Activated naive CD4-positive, alpha-beta T cell treated with anti-CD3 and anti-CD28 coated beads, Interleukin-2, amount 50 U/mL, for 72 hours (primary cell): ENCODE results near the gene NID1. TPM values are rescaled to one million over a fixed set of nuclear protein-coding genes. Genes with fewer than 3 reads are reported as not detected.
A peak's percentile ranks its signal among the peaks of the same experiment; 100 is the strongest.

Experiments
- ATAC-seq, 2 donors: fragments of 150-1000 bp; cut with Tn5 transposase; 2 replicates each; pipeline ENCODE4 v1.10.0; 2021; ENCODE audit warnings: mild to moderate bottlenecking in 2 of 2, moderate library complexity in 2 of 2
- DNase-seq, 2 donors: peaks; one replicate each; pipeline ENCODE4 v3.0.0; 2021 to 2022; ENCODE audit warnings: low spot score in 2 of 2
- H3K27ac Mint-ChIP-seq, 2 donors: one replicate each; pipeline ENCODE4 v1.8.0; 2022; ENCODE audit warnings: mild to moderate bottlenecking in 2 of 2, mixed read lengths in 2 of 2
- H3K36me3 Mint-ChIP-seq, 2 donors: one replicate each; pipeline ENCODE4 v1.8.0; 2022; ENCODE audit warnings: mixed read lengths in 2 of 2
- H3K9me3 Mint-ChIP-seq, 2 donors: one replicate each; pipeline ENCODE4 v1.8.0; 2022; ENCODE audit warnings: mixed read lengths in 2 of 2
- total RNA-seq, 2 donors: library from RNA; stranded (reverse); gene quantifications; one replicate each; pipeline ENCODE4 v1.2.3, GENCODE V29; 2022

The NID1 gene
- total RNA-seq, 2 donors from 2014 or later, result 0.70 TPM; not detected in 1

DNA sequence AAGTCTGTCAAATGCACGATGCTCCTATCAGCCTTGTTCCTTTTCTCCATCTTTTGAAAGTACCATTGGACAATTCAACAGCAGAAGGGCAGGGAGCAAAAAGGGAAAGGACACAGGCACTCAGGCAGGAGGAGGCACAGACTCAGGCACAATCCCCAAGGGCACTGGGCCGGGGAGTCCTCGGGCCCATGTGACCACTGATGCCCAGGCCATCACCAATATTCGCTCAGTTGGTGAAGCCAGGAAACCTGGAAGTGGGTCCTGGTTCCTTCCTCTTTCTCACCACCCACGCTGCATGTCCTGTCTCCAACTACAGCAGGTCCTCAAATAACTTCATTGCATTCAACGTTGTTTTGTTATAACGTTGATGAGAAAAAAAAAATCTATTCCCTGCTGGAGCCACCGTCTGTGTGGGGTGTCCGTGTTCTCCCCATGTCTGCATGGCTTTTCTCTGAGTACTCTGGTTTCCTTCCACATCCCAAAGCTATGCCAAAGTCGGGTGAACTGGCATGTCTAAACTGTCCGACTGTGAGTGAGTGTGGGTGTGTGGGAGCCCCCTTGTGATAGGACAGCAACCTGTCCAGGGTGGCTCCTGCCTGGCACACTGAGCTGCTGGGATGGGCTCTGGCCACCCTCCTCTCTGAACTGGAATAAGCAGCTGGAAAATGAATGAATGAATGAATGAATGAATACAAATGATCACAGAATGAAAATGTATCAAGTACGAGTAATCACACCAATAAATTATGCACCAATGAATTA, 12.5 kb downstream of the NID1 start:
- ATAC-seq, result no peak
- no peak overlapping the region for H3K27ac Mint-ChIP-seq
- H3K9me3 Mint-ChIP-seq, result peaks cover 0 to 4% of the 10 kb centered on the region in 2 donors
- H3K36me3 Mint-ChIP-seq, result no peaks in the 10 kb centered on the region
- no peak for DNase-seq

DNA sequence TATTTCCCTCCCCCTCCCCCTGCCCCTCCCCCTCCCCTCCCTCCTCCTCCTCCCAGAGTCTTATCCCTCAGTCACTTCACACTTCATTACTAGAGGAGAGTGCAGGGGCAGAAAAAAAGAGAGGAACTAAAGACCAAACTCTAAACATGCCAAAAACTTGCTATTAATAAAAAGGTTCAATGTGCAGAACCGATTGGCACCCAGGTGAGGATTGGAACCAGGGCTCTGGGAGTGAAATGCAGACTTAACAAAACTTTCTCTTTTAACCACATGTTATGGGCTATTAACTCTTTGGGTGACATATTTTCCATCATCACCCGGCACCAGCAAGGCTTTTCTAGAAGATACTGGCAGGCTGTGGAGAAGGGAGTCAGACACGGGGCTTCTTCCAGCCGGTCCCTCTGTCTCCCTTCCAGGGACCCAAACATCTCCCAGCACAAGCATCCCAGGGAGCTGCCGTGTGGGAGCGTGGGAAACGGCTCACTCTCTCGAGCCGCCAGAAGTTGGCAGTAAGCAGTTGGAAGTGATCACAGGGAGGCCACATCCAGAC, 13.6 kb downstream of the NID1 start:
- no peak for DNase-seq
- Mint-ChIP-seq H3K27ac (no peak overlapping the region), H3K36me3 (no peaks in the 10 kb centered on the region), H3K9me3 (peaks cover 0 to 4% of the 10 kb centered on the region in 2 donors)
- no peak for ATAC-seq

DNA sequence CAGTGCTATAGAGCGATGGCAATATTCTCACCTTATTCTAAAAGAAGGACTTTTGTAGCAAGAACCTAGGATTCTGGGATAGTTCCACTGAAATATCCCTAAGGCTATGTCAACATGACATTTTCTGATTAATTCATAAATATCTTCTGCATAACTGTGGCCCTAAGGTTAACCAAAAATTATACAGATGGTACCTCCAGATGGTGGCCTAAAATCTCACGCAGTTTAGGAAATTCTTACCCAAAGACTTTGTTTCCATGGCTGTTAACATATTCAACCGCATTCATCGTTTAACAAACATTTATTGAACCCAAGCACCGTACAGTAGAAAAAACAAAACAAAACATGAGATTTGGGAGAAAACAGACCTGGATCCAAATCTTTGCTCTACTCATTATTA, 19.1 kb downstream of the NID1 start:
- DNase-seq, result no peak
- H3K27ac Mint-ChIP-seq, result no peak overlapping the region
- ATAC-seq, result no peak
- no peaks in the 10 kb centered on the region for H3K9me3 Mint-ChIP-seq
- H3K36me3 Mint-ChIP-seq, result peaks cover 0 to 9% of the 10 kb centered on the region in 2 donors

DNA sequence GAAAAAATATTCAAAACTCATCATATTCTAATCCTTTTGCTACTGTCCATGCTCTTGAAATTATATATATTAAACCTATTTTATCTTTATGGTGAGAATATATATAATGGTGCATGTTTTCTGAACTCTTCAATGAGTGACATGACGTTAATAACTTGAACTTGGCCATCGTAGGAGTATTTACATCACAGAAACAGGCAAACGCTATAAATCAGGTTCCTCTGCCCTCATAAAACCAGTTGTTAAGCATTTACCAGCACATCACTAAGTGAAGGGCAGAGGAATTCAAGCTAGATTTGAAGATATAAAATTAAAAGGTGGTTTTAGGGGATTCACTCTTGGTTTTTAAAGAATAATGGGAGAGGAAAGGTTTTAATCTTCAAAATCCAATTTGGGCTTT, 20.5 kb downstream of the NID1 start:
- Mint-ChIP-seq H3K27ac (no peak overlapping the region), H3K9me3 (no peaks in the 10 kb centered on the region), H3K36me3 (peaks cover 0 to 9% of the 10 kb centered on the region in 2 donors)
- ATAC-seq, result no peak
- no peak for DNase-seq

DNA sequence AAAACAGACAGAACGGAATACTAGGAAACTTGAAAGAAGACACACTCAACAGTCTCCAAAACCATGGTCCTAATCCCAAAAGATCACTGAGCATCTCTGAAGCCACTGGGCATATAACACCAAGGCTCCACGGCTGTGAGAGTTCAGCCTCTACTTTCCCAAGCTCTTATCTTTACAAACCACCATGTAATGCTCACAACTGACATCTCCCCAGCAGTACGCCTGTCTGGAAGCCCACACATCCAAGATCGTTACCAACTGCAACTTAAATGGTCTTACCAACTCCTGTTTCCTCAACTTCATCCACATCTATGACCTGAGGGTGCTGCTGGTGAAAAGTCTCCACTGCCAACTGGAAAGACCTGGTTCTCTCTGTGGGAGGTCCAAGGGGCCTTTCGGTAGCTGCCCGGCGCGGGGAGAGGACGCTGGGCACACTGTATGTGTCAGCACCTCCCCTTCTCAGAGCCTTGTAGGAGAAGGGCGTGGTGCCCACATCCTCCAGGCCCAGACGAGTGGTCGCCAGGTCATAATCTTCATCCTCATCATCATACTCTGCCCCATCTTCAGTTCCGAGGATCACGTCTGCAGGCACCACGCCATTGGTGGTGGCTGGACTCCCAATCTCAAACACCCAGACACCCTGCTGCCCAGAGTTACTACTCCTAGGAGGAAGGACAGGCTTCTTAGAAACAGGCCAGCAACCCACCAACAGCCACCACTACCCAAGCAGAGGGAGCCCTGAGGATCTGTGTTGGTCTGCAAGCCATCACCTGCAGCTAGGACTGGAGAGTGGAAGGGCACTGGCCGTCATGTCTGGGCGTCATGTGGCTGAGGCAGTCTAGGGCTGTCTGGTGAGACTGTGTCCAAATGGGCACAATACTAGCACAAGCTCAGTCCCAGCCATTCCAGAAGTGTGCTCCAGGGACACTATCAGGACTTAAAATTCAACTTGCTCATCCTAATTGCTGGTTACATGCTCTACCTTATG, 23.0 kb downstream of the NID1 start:
- Mint-ChIP-seq H3K9me3 (no peaks in the 10 kb centered on the region), H3K36me3 (peaks cover 0 to 9% of the 10 kb centered on the region in 2 donors), H3K27ac (no peak overlapping the region)
- ATAC-seq (no peak), DNase-seq (no peak)

DNA sequence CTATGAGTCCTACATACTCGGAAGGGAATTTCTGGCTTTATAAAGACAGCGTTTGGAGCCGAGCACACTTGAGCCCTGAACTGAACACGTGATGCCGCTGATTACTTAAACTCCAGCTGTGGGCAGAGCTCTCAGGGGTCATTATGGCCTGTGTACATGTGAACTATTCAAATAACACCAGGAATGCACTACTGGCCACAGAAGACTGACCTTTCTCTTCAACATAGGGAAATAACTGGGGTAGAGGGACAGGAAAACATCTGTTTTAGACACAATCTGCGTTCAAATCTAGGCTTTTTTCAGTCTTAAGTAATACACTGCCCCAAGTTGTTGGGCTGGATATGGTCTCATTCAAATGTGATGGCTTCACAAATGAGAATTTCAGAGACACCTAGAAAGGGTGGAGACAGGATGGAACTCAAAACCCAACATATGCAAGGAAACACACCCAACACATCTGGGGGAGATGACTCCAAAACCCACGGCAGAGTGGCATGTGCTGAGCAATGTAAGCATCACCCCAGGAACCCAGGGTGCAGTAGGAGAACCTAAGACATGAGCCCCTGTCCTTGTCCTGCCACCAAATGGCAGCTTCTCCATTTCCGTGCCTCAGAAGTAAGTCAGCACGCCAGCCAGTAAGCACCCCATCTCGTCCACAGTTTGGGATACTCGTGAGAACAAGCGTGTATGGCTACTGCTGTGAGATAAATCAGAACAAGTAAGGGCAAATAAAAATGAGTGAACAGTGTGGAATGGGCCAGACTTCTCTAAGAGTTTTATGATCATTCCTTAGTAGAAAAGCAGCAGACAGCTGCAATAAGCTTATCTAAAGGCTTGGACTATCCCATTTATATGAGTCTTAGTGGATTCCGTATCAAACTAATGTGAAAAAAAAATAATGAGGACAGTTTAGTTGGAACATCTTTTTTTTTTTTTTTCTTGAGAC, 24.9 kb downstream of the NID1 start:
- Mint-ChIP-seq H3K36me3 (peaks cover 0 to 9% of the 10 kb centered on the region in 2 donors), H3K9me3 (no peaks in the 10 kb centered on the region), H3K27ac (no peak overlapping the region)
- ATAC-seq (no peak), DNase-seq (no peak)

DNA sequence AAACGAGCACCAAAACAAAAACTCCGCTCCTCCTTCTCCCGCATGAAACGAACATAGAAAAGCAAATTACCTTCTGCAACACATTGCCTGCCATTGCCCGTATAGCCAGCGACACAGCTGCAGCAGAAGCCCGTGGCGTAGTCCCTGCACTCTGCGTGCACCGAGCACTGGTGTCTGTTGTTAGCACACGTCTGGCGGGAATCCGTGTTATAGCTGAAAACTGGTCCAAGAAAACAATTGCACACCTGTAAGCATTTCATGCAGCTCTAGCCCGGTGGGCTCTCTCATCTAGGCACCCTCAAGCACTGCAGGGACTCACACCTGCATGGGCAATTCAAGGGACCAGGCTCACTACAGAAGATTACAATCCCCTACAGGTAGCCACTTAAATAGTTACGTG, 26.9 kb downstream of the NID1 start:
- H3K27ac Mint-ChIP-seq, result no peak overlapping the region

DNA sequence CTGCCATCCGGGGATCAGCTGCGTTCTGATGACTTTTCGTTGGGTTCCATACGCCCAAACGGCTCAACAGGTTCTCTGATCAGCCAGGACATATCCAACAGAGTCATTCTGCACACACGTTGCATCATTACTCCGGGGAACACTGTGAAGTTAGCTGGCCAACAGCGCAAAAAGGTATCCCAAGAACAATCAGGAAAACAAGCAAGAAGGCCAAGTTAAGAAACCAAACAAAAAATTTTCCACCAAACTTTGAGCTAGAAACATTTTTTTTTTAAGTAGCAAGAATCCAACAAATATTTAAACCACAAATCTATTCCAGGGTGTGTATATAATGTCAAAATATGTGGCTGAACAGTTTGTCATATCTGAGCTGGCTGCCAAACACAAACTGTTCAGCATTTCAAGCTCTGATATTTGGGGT, 29.2 kb downstream of the NID1 start:
- Mint-ChIP-seq H3K9me3 (no peaks in the 10 kb centered on the region), H3K27ac (no peak overlapping the region), H3K36me3 (no peaks in the 10 kb centered on the region)
- ATAC-seq (no peak), DNase-seq (no peak)

More for the DNA sequence above, 26.9 kb downstream of the NID1 start:
- no peak for ATAC-seq
- DNase-seq, result no peak
- Mint-ChIP-seq H3K9me3 (no peaks in the 10 kb centered on the region), H3K36me3 (peaks cover 0 to 5% of the 10 kb centered on the region in 2 donors)

DNA sequence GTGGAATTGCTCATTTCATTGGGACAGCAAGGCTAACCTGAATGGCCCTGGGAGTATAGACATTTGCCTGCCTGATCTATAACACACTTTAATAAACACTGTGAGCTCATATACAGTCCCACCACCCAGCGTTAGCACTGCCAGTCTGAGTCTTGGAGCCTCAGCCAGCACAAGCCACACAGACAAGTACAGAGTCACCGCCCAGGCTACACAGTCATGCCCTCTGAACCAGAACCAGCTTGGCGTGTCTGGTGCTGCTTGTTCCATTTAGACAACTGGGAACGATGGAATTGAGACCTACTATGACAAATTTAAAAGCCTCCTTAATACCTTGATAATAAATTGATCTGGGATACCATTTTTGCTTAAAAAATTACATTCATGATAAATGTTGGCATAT, 31.6 kb downstream of the NID1 start:
- Mint-ChIP-seq H3K27ac (no peak overlapping the region), H3K36me3 (no peaks in the 10 kb centered on the region), H3K9me3 (no peaks in the 10 kb centered on the region)
- no peak for DNase-seq
- ATAC-seq, result no peak

DNA sequence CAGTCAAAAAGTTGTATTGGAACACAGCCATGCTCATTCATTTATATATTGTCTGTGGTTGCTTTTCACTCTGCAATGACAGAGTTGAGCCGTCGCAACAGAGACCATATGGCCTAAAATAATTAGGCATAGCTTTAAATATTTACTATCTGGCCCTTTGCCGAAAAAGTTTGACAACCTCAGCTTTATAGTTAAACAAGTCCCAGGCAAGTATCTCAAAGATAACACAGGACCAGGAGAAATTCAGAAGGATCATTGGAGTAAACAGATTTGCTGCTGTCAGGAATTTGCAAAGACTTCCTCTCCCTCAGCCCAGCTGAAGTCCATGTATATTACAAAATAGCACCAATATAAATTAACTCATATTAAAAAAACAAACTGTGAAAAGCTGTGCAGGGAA, 34.4 kb downstream of the NID1 start:
- ATAC-seq (no peak), DNase-seq (no peak)
- no peaks in the 10 kb centered on the region for H3K9me3 Mint-ChIP-seq
- H3K36me3 Mint-ChIP-seq, result no peaks in the 10 kb centered on the region
- H3K27ac Mint-ChIP-seq, result no peak overlapping the region

DNA sequence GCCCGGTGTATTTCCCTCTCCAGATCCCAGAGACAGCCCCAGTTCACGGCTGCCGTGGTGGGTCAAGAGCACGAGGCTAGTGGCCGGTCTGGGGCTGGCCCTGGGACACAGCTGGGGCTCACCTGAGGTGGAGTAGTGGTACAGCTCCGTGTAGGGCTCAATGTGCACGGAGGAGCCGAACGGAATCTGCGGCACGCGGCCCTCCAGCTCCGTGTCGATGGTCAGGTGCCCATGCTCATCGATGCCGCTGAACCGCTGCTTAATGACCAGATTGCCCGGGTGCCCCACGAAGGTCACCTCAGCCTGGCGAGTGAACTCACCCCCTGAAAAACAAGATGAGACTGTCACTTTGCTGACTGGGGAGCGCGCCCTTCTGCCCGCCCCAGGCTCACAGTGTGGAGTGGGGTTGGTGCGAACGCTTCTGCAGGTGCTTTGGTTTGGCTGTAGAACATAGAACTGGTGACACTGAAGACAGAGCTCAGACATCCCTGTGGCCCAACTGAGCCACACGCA, 35.4 kb downstream of the NID1 start:
- Mint-ChIP-seq H3K27ac (no peak overlapping the region), H3K9me3 (no peaks in the 10 kb centered on the region), H3K36me3 (no peaks in the 10 kb centered on the region)
- no peak for DNase-seq
- ATAC-seq, result no peak

DNA sequence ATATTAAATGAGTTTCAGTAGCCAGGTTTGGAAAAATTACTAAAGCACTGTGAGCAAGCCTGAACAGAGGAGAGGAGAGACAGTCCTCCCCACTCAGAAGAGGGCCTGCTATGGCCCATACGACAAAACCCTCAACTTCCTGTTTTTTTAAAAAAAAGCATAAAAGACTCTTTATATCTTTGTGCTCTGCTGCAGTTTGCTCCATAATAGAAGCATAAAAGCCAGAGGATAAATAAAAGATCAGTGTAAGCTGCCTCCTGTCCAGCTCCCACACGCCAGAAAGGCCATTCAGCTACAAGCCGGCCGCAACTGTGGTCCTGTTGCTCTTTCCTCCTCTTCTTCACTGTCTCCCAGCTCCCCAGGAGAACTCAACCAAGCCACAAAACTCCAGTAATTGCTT, 37.8 kb downstream of the NID1 start:
- ATAC-seq, result no peak
- no peak for DNase-seq
- no peaks in the 10 kb centered on the region for H3K9me3 Mint-ChIP-seq
- H3K36me3 Mint-ChIP-seq, result no peaks in the 10 kb centered on the region
- peak overlapping the region in 1 of 2 donors; percentile 50 for H3K27ac Mint-ChIP-seq

DNA sequence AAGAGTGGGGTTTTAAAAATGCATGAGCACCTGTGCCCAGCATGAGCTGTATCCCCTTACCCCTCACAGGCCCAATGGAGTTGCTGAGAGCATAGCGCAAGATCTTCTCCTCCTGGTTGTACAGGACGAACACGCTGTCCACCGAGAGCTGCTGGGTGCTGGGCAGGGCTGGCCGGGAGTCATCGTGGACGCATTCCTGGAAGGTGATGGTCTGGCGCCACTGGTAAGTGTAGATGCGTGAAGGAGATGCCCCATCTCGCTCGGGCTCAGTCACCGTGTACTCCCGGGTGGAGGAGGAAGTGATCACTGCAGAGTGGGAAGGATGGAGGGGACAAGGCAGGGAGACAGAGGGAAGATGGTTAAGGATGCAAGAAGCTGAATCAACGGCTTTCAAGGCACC, 39.1 kb downstream of the NID1 start:
- DNase-seq (no peak), ATAC-seq (no peak)
- Mint-ChIP-seq H3K27ac (no peak overlapping the region), H3K9me3 (no peaks in the 10 kb centered on the region), H3K36me3 (no peaks in the 10 kb centered on the region)

DNA sequence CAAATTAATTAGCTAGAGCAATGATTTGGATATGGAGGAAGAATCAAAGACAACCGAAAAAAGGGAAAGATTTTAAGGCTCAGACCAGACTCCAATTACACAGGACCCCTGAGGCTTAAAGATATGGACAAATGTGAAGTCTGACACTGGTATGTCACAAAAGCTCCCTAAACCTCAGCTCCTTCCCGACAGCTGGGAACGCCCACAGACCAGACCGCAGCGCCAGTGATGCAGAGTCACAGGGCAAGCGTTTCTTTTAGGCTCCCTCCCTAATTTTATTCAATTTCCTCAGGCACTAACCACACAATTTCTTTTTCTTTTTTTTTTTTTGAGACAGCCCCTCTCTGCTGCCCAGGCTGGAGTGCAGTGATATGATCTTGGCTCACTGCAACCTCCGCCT, 40.2 kb downstream of the NID1 start:
- DNase-seq, result no peak
- Mint-ChIP-seq H3K36me3 (no peaks in the 10 kb centered on the region), H3K27ac (no peak overlapping the region), H3K9me3 (no peaks in the 10 kb centered on the region)
- no peak for ATAC-seq

DNA sequence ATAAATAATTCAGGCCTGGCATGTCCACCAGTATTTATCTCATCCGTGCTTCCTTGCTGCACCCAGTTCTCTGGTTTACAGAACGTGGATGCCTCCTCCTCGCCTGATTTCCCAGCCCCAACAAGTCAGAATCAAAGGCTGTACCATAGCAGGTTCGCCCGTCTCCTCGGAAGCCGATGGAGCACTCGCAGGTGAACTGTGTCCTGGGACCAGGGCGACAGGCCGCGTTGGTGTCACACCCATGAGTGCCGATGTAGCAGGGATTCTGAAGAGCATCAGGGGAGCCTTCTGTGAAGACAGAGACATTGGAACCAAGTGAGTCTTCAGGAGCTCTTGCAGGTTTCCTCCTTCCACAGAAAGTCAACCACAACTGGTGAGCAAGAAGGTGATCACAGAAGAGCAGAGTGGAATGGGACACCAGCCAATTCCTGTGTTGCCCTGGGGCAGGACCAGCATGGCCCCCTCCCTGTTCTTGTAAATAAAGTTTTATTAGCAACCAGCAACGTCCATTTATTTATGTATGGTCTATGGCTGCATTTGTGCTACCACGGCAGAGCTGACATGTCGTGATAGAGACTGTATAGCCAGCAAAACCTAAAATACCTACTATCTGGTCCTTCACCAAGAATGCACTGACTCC, 40.8 kb downstream of the NID1 start:
- Mint-ChIP-seq H3K9me3 (no peaks in the 10 kb centered on the region), H3K36me3 (no peaks in the 10 kb centered on the region), H3K27ac (no peak overlapping the region)
- no peak for ATAC-seq
- DNase-seq, result no peak
